Mononuclear cell (primary cell): ENCODE measurements around the gene TAT. TPM values are rescaled to one million over a fixed set of nuclear protein-coding genes. Genes with fewer than 3 reads are reported as not detected.

Experiments
- H3K27me3 ChIP-seq: 2 replicates; pipeline ENCODE4 v1.6.0; 2011; ENCODE audit warnings: low read length, control low read depth; ENCODE audit not compliant: insufficient read depth
- H3K4me1 ChIP-seq: 2 replicates; pipeline ENCODE4 v1.5.1; 2011; ENCODE audit warnings: mild to moderate bottlenecking, low read length, control low read depth; ENCODE audit not compliant: insufficient read depth
- H3K4me3 ChIP-seq: 2 replicates; pipeline ENCODE4 v1.5.1; 2011; ENCODE audit warnings: mild to moderate bottlenecking, low read length, moderate library complexity
- H3K9me3 ChIP-seq: 2 replicates; pipeline ENCODE4 v1.5.1; 2011; ENCODE audit warnings: low read depth, mild to moderate bottlenecking, control low read depth, low read length
- total RNA-seq: library from RNA; depleted of rRNA; stranded (reverse); fragments of >200 nt; gene quantifications from one replicate; pipeline ENCODE4 v1.2.3, GENCODE V29; 2012

TAT gene
- total RNA-seq, 1 donor: not detected

- Histone ChIP-seq H3K4me1 (no peaks in the 10 kb centered on the region), H3K9me3 (no peaks in the 10 kb centered on the region), H3K27me3 (peaks cover 12% of the 10 kb centered on the region), H3K4me3 (no peak overlapping the region)
These were observed 48.0 kb downstream of the TAT start for GRCh38 chr16:71528863-71529262.

- peaks cover 12% of the 10 kb centered on the region for H3K27me3 ChIP-seq
- no peak overlapping the region for H3K4me3 ChIP-seq
- H3K9me3 ChIP-seq: no peaks in the 10 kb centered on the region
- H3K4me1 ChIP-seq: no peaks in the 10 kb centered on the region
These were observed 48.6 kb downstream of the TAT start for GRCh38 chr16:71528257-71528656.

DNA sequence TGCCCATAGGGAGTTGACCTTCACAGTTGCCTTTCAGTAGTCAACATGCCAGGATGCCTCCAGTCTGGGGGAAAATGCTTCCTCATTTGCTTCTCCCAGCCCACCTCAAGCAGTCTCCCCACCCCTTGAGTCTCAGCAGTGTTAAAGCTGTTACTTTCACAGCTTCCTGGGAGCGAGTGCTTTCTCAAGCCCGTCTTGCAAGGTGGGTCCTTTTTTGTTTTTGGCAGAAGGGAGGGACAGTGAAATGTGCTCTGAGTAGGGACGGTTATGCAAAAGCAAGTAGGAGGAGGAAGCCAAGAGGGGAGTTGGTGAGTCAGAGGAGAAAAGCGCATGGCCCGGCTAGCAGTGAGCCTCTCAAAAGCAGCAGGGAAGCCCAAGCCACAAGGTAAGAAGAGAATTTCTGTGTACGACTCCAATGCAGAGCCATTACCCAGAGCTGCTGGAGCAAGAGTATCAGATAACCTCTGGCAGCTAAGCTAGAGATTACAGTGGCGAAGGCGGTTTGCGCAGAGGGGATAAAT, 50.7 kb downstream of the TAT start, which contains the start of gene CHST4:
CHST4 (plus strand) TSS at position 316 of the 521 bp plus-strand sequence. CDS start 10,252 bp downstream, outside the sequence.
- Histone ChIP-seq H3K27me3 (peaks cover 12% of the 10 kb centered on the region), H3K4me3 (no peak within 1 kb of the TSS), H3K4me1 (no peaks in the 10 kb centered on the region), H3K9me3 (no peaks in the 10 kb centered on the region)

DNA sequence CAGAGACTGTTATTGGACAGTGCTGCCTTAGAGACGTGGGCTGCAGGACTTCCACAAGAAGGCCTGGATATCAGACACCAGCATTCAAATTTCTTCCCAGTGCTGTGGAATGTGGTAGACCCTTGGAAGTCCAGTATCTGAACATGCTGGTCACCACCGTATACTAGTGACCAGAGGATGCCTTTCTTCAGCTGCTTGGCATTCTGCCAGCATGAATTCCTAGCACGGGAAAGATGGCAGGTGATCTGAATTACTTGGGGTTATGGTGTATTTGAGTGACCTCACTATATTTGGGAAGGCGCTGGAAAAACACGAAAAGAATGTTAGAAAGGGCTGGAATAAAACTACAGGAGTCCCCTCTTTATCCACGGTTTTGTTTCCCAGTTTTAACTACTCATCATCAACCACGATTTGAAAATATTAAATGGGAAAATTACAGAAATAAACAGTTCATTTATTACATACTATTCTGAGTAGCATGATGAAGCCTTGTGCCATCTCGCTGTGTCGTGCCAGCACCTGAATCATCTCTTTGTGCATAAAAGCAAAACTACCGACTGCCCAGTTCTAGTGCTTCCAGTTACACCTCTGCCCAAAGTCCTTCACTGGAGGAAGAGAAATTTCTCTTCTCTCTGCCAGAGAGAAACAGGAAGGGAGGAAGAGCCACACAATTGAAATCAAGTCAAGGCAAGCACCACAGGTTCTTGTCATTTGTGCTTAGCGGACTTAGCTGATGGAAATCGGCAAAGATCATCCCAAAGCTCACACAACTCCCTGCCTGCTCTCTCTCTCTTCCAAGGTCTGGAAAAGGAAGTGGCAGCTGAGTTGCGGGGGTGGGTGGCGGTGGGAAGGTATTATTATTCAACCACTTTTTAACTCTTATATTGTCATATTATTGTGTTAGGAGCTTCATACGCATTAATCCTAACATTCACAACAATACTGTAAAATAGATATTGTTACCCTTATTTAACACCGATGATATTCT, 52.0 kb downstream of the TAT start:
- H3K9me3 ChIP-seq: no peaks in the 10 kb centered on the region
- H3K4me1 ChIP-seq: no peaks in the 10 kb centered on the region
- H3K4me3 ChIP-seq: no peak overlapping the region
- peaks cover 12% of the 10 kb centered on the region for H3K27me3 ChIP-seq

- H3K4me1 ChIP-seq: no peaks in the 10 kb centered on the region
These were observed 56.3 kb downstream of the TAT start for GRCh38 chr16:71520550-71520949.

More at GRCh38 chr16:71520550-71520949, 56.3 kb downstream of the TAT start:
- H3K4me3 ChIP-seq: no peak overlapping the region
- peaks cover 9% of the 10 kb centered on the region for H3K27me3 ChIP-seq
- no peaks in the 10 kb centered on the region for H3K9me3 ChIP-seq

Other genes with a start within 250 kb of the TAT start
- gene CALB2, start 218.4 kb downstream of the TAT start, total RNA-seq: not detected
- not detected for gene TLE7, start 135.0 kb downstream of the TAT start, total RNA-seq
- gene ZNF23, start 114.8 kb downstream of the TAT start, total RNA-seq: 6.5 TPM
- gene ZNF19, start 87.8 kb downstream of the TAT start, total RNA-seq: 2.6 TPM
- not detected for gene CHST4, start 50.7 kb downstream of the TAT start, total RNA-seq
- not detected for gene MARVELD3, start 49.1 kb upstream of the TAT start, total RNA-seq
- gene PHLPP2, start 147.6 kb upstream of the TAT start, total RNA-seq: 10.4 TPM
- gene AP1G1, start 231.7 kb upstream of the TAT start, total RNA-seq: 223 TPM